Astrocyte (in vitro differentiated cells and primary cell): ENCODE results near the gene PPP6R1. TPM values are rescaled to one million over a fixed set of nuclear protein-coding genes. Genes with fewer than 3 reads are reported as not detected.

Experiments used
- DNase-seq: peaks from one replicate; pipeline ENCODE4 v3.0.0-alpha.2; 2010; ENCODE audit warnings: low read depth
- FAIRE-seq: peaks from 2 replicates; lab custom pipeline; 2011; peaks lifted over from hg19 to GRCh38; lab: Jason Lieb, UNC
- H2AFZ ChIP-seq: 2 replicates; pipeline ENCODE4 v1.6.0; 2012; ENCODE audit warnings: low read depth, low read length, inconsistent platforms
- H3K27ac ChIP-seq: 2 replicates; pipeline ENCODE4 v1.5.1; 2011; ENCODE audit warnings: low read depth, low read length, inconsistent platforms
- H3K27me3 ChIP-seq: 2 replicates; pipeline ENCODE4 v1.6.0; 2011; ENCODE audit warnings: low read length, inconsistent platforms; ENCODE audit not compliant: insufficient read depth
- H3K36me3 ChIP-seq: 2 replicates; pipeline ENCODE4 v1.5.1; 2011; ENCODE audit warnings: low read length, inconsistent platforms; ENCODE audit not compliant: insufficient read depth
- H3K4me1 ChIP-seq: 2 replicates; pipeline ENCODE4 v1.5.1; 2011; ENCODE audit warnings: low read length, inconsistent platforms; ENCODE audit not compliant: insufficient read depth
- H3K4me2 ChIP-seq: 2 replicates; pipeline ENCODE4 v1.6.0; 2012; ENCODE audit warnings: low read length, inconsistent platforms
- H3K4me3 ChIP-seq: 2 replicates; pipeline ENCODE4 v1.5.1; 2011; ENCODE audit warnings: low read depth, mild to moderate bottlenecking, low read length, inconsistent platforms; ENCODE audit not compliant: insufficient read depth
- H3K79me2 ChIP-seq: 2 replicates; pipeline ENCODE4 v1.6.0; 2012; ENCODE audit warnings: mild to moderate bottlenecking, low read length, inconsistent platforms; ENCODE audit not compliant: insufficient read depth
- H3K9ac ChIP-seq: 2 replicates; pipeline ENCODE4 v1.6.0; 2012; ENCODE audit warnings: mild to moderate bottlenecking, low read length, inconsistent platforms
- H3K9me3 ChIP-seq: 2 replicates; pipeline ENCODE4 v1.5.1; 2012; ENCODE audit warnings: low read depth, mild to moderate bottlenecking, low read length, inconsistent platforms; ENCODE audit not compliant: insufficient read depth
- H4K20me1 ChIP-seq: 2 replicates; pipeline ENCODE4 v1.6.0; 2012; ENCODE audit warnings: low read length, inconsistent platforms; ENCODE audit not compliant: insufficient read depth
- H3K27ac Mint-ChIP-seq: one replicate; pipeline ENCODE4 v1.8.0; 2021; ENCODE audit warnings: mild to moderate bottlenecking, mixed read lengths; ENCODE audit not compliant: unreplicated experiment
- H3K27me3 Mint-ChIP-seq: one replicate; pipeline ENCODE4 v1.8.0; 2021; ENCODE audit warnings: low read depth, mixed read lengths; ENCODE audit not compliant: unreplicated experiment
- H3K36me3 Mint-ChIP-seq: one replicate; pipeline ENCODE4 v1.8.0; 2021; ENCODE audit warnings: low read depth, mixed read lengths; ENCODE audit not compliant: unreplicated experiment
- H3K4me1 Mint-ChIP-seq: one replicate; pipeline ENCODE4 v1.8.0; 2021; ENCODE audit warnings: low read depth, mixed read lengths; ENCODE audit not compliant: unreplicated experiment
- H3K4me3 Mint-ChIP-seq: one replicate; pipeline ENCODE4 v1.8.0; 2021; ENCODE audit warnings: mild to moderate bottlenecking, moderate library complexity, mixed read lengths; ENCODE audit not compliant: unreplicated experiment
- H3K9me3 Mint-ChIP-seq: one replicate; pipeline ENCODE4 v1.8.0; 2021; ENCODE audit warnings: mild to moderate bottlenecking, mixed read lengths; ENCODE audit not compliant: unreplicated experiment
- EZH2 ChIP-seq: IDR thresholded peaks from 2 replicates; pipeline ENCODE4 v1.6.1; 2012; ENCODE audit warnings: mild to moderate bottlenecking, low read length, inconsistent platforms; ENCODE audit not compliant: insufficient read depth
- total RNA-seq: library from RNA; stranded (reverse); gene quantifications from 2 replicates; pipeline ENCODE4 v1.2.1, GENCODE V29; 2021
- TF ChIP-seq, protein P1 (sequence below): IDR thresholded peaks from 2 replicates; pipeline ENCODE4 v1.5.1; 2011; ENCODE audit warnings: low read depth, mild to moderate bottlenecking, inconsistent platforms, low read length, moderate library complexity; ENCODE audit not compliant: insufficient read depth

PPP6R1 gene
- total RNA-seq, 1 donor from 2014 or later = 75.2 TPM

DNA sequence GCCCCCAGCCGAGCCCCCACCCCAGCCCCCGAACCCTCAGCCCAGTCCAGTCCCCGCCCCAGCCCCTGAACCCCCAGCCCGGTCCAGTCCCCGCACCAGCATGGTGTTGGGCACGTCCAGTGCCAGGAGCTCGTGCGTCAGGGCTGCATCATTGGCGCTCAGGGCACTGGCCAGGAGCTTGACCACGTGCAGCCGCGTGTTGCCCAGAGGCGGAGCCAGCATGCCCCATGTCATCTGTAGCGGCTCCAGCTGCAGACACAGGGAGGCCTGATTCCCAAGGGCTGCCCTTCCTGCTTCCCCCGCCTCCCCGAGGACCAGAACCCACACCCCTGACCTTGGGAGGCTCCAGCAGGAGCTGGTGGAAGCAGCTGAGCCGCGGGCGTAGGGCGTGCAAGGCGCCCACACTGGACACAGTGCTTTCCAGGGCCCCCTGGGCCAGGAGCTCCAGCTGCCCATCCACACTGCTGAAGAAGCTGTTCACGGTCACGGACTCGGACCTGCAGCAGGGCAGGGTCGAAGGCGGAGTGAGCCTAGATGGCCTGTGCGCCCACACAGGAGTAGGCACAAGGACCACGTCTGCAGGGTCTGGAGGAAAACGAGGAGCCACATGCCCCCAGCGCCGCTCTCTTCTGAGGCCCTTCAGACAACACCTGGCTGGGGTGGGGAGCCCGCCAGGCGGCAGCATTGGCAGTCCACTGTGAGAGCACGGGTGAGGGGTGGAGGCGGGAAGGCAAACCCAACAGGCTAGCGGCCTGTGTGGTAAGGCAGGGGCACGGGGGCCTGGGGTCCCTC, 17.5 kb downstream of the PPP6R1 start:
- Mint-ChIP-seq H3K9me3 (no peaks in the 10 kb centered on the region), H3K4me3 (no peak overlapping the region), H3K27ac (no peak overlapping the region), H3K4me1 (no peaks in the 10 kb centered on the region), H3K27me3 (no peaks in the 10 kb centered on the region), H3K36me3 (peaks cover 13% of the 10 kb centered on the region)
- Histone ChIP-seq H3K27me3 (no peaks in the 10 kb centered on the region), H3K9ac (no peak overlapping the region), H3K4me1 (no peaks in the 10 kb centered on the region), H3K36me3 (peaks cover 18% of the 10 kb centered on the region), H3K4me3 (no peak overlapping the region), H3K79me2 (peaks cover 4% of the 10 kb centered on the region), H3K27ac (no peak overlapping the region), H3K9me3 (no peaks in the 10 kb centered on the region), H4K20me1 (peaks cover 48% of the 10 kb centered on the region), H3K4me2 (no peak overlapping the region), H2AFZ (no peak overlapping the region)
- TF ChIP-seq, protein P1, sequence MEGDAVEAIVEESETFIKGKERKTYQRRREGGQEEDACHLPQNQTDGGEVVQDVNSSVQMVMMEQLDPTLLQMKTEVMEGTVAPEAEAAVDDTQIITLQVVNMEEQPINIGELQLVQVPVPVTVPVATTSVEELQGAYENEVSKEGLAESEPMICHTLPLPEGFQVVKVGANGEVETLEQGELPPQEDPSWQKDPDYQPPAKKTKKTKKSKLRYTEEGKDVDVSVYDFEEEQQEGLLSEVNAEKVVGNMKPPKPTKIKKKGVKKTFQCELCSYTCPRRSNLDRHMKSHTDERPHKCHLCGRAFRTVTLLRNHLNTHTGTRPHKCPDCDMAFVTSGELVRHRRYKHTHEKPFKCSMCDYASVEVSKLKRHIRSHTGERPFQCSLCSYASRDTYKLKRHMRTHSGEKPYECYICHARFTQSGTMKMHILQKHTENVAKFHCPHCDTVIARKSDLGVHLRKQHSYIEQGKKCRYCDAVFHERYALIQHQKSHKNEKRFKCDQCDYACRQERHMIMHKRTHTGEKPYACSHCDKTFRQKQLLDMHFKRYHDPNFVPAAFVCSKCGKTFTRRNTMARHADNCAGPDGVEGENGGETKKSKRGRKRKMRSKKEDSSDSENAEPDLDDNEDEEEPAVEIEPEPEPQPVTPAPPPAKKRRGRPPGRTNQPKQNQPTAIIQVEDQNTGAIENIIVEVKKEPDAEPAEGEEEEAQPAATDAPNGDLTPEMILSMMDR = no peak
- no peak for TF ChIP-seq EZH2
- DNase-seq (no peak), FAIRE-seq (no peak)

DNA sequence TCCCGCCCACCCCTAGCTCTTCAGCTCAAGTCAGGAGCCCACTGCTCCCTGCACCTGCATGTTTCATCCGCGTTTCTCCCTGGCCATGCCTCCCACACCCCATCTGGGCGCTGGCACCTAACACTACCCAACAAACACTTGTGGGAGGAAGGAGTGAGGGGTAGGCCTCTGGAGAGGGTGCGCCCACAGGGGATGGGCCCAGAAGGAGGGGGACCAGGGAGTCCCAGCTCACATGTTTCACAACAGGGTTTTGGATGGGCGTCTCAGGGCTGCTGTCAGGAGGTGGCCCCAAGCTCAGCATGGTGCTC, 18.1 kb downstream of the PPP6R1 start:
- H3K79me2 ChIP-seq = peaks cover under 1% of the 10 kb centered on the region
- DNase-seq (no peak), FAIRE-seq (no peak)
- Mint-ChIP-seq H3K4me1 (no peaks in the 10 kb centered on the region), H3K36me3 (peaks cover 13% of the 10 kb centered on the region), H3K9me3 (no peaks in the 10 kb centered on the region), H3K4me3 (no peak overlapping the region), H3K27ac (no peak overlapping the region), H3K27me3 (no peaks in the 10 kb centered on the region)
- H3K4me2 ChIP-seq = no peak overlapping the region
- H3K36me3 ChIP-seq = peaks cover 18% of the 10 kb centered on the region
- H4K20me1 ChIP-seq = peaks cover 43% of the 10 kb centered on the region
- H3K27me3 ChIP-seq = no peaks in the 10 kb centered on the region
- H3K4me3 ChIP-seq = no peak overlapping the region
- TF ChIP-seq, protein P1 = no peak
- no peak for TF ChIP-seq EZH2
- H3K4me1 ChIP-seq = no peaks in the 10 kb centered on the region
- no peak overlapping the region for H3K27ac ChIP-seq
- no peaks in the 10 kb centered on the region for H3K9me3 ChIP-seq
- H2AFZ ChIP-seq = no peak overlapping the region
- no peak overlapping the region for H3K9ac ChIP-seq

DNA sequence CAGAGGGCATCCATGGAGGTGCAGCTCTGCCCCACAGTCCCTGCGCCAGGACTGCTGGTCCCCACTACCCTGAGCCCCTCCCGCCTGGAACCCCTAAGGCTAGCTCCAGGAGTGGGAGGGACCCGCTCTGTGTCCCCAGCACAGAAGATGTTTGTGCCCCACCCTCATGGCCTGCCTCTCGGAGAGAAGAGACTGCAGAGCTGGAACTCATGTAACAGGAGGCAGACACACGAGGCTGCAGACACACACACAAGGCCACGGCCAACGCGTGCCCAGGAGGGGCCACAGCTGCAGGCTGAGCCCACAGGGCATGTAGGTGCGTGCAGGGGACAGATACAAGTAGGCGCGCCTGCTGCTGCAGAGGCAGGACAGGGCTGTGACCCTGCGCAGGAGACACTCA, 19.8 kb downstream of the PPP6R1 start:
- no peaks in the 10 kb centered on the region for H3K27me3 Mint-ChIP-seq
- no peak for DNase-seq
- FAIRE-seq = no peak
- Histone ChIP-seq H4K20me1 (peaks cover 45% of the 10 kb centered on the region), H3K27me3 (no peaks in the 10 kb centered on the region), H2AFZ (no peak overlapping the region), H3K79me2 (no peaks in the 10 kb centered on the region), H3K4me1 (no peaks in the 10 kb centered on the region), H3K4me3 (no peak overlapping the region), H3K9me3 (no peaks in the 10 kb centered on the region), H3K9ac (no peak overlapping the region), H3K27ac (no peak overlapping the region), H3K36me3 (peaks cover 25% of the 10 kb centered on the region), H3K4me2 (no peak overlapping the region)
- no peaks in the 10 kb centered on the region for H3K4me1 Mint-ChIP-seq
- TF ChIP-seq EZH2 = no peak
- TF ChIP-seq, protein P1 = no peak
- H3K27ac Mint-ChIP-seq = no peak overlapping the region
- no peaks in the 10 kb centered on the region for H3K9me3 Mint-ChIP-seq
- peaks cover 24% of the 10 kb centered on the region for H3K36me3 Mint-ChIP-seq
- H3K4me3 Mint-ChIP-seq = no peak overlapping the region
